GM21619 (cell line): ENCODE data around the gene ALKBH2.

Source experiments
- ATAC-seq: cut with Tn5 transposase; IDR thresholded peaks from one replicate; pipeline ENCODE4 v1.9.1; 2021; ENCODE audit not compliant: unreplicated experiment

The ALKBH2 gene

DNA sequence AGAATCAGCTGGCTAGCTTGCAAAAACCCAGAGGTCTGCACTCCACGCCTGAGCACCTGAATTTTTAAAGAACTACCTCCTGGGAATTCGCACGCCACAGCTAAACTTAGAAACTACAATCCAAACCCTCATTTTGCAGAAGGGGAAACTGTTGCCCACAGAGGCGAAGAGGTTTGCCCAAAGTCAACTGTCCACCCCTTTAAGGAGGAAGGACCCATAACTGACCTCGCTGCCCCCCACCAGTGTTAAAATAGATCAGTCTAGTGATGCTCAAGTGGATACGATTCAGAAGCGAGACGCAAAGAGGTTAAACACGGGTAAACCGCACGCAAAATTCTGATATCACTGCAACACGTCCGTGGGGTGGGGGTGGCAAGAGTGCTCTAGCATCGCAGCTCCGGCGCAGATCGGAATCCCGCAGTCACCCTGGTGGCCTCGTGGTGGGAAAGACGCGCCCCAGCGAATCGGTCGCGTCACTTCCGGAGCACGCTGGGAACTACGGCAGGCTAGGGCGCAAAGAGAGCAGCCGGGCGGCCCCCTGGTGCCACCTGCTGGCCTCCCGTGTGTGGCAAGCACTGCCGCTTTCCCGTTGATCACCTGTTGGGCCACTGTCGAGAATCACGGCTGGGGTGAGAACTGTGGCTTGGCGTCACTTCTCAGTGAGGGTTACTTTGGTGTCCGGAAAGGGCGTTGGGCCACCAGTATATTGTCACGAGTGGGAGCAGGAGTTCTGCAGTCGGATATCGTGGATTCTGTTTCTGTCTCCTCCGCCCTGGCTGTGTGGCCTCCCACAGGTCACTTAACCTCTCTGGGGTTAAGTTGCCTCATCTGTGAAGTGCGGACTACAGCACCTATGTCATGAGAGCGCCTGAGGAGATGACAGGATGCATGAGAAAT is at the start of gene ALKBH2:
ALKBH2 (minus strand) TSS at position 451 of the 897 bp plus-strand sequence. CDS start 686 bp downstream, outside the sequence.
- ATAC-seq, result peak; percentile 54

DNA sequence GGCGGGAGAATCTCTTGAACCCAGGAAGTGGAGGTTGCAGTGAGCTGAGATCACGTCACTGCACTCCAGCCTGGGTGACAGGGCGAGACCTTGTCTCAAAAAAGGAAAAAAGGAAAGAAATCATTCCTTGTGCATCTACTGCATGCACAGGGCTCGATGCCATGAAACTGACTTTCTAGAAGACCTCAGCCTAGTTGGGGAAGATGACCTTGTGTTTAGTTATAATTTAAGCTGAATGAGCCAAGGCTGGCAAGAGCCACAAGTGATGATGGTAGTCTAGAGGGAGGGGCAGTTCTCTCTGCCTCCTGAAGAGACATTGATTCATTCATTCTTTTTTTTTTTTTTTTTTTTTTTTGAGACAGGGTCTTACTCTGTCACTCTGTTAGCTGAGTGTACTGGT is 47.3 kb upstream of the ALKBH2 start:
- ATAC-seq, result no peak

DNA sequence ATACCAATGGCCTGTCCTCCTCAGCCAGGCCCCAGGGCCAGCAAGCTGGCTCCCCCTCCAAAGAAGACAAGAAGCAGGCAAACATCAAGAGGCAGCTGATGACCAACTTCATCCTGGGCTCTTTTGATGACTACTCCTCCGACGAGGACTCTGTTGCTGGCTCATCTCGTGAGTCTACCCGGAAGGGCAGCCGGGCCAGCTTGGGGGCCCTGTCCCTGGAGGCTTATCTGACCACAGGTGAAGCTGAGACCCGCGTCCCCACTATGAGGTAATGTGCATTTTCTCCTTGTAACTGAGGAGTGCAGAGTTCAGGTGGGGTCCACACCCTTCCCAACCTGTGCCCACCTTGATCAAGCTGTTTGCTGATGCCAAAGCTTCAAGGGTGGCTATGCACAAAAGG is 46.5 kb upstream of the ALKBH2 start:
- ATAC-seq, result no peak

- ATAC-seq, result no peak
Observed at GRCh38 chr12:109139360-109139759, 46.1 kb upstream of the ALKBH2 start.

GRCh38 chr12:109137055-109137454 is 43.8 kb upstream of the ALKBH2 start:
- ATAC-seq, result no peak

DNA sequence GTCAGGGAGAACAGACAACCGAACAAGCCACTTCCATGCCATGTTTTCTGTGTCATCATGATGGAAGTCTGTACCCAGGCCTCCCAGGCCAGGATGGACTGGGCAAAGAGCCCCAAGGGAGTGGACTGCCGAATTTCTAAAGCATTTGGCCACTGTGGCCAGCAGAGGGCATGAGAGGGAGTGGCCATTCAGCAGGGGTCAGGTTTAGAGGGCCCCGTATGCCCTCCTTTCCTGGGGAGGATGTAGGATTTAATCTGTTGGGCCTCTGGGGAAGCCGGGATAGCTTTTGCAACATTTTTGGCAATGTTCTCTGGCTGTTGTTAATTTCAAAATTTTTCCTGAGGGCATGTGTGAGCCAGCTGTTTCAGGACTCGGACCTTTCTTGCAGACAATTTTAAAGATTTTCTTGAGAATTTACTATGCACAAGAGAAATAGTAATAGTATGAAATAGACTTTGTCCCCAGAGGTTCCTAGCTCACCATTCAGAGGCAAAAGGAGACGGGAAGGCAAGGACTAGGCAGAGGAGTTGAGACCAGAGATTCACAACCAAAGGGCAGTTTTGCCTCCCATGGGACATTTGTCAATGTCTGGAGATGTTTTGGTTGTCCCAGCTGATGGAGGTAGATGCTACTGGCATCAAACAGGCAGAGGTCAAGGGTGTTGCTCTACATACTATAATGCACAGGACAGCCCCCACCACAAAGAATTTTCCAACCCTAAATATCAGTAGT is 41.1 kb upstream of the ALKBH2 start:
- ATAC-seq, result no peak

DNA sequence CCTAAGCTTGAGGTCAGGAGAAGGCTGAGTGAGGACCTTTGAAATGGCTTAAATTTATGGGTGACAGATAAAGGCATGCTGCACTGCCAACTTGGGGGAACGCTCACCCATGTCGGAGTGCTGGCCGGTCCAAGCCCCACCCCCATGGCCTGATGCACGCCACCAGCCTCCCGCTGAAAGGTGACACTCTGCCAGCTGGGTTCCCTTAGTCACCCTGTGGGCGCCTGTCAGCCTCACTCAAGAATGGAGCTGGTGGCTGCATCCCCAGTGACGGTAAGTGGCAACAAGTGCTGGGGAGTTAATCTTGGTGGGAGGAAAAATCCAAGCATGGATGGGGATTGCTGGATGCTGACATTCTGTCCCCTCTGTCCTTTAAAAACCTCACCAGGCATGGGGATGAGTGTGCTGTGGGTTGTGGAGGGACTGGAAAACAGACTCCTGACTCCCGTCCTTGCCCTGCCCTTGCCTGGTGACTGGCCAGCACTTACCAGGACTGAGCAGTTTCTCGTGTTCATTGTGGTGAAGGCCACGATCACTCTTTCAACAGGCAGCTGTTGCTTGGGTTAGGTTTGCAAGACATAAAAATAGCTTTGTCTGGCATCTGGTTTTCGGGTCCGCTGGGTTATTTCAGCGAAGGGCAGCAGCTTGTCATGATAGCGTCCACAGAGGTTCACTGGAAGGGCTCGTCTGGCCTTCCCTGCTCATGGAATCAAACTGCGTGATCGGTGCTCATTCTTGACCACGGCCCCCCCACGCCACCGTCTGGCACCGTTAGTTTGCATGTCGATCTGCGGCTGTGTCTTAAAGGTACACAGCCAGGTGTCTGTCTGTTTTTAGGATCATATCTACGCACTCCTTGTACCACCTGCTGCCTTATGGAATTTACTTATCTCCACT is 38.1 kb upstream of the ALKBH2 start:
- ATAC-seq, result no peak

GRCh38 chr12:109130297-109131153 is 37.3 kb upstream of the ALKBH2 start:
- no peak for ATAC-seq

DNA sequence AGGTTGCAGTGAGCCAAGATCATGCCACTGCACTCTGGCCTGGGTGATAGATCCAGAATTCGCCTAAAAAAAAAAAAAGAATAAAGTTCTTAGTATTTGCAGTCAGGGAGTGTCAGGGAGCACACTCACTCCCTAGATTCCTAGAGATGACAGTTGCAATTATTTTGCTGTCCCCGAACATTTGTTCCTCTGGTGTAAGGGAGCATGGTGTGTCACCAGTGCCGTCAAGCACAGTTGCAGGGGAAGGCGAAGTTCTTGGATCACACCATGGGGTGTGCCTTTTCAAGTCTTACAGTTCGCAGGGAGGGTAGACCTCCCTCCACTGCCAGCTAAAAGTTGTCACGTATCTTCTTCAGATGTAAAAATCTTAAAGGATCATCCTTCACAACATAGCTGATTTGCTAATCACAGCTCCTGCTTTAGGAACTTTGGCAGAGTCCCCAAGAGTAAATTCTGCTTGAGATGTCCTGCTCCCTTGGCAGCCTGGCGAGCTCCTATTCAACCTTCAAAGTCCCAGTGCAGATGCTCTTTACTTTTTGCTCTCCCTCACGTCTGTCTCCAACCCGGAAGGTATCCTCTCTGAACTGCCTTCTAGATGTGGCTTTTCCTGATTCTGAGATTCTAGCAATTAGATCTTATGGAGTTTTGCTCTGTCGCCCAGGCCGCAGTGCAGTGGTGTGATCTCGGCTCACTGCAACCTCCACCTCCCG is 34.4 kb upstream of the ALKBH2 start:
- no peak for ATAC-seq

- no peak for ATAC-seq
Observed at GRCh38 chr12:109126784-109127183, 33.5 kb upstream of the ALKBH2 start.

DNA sequence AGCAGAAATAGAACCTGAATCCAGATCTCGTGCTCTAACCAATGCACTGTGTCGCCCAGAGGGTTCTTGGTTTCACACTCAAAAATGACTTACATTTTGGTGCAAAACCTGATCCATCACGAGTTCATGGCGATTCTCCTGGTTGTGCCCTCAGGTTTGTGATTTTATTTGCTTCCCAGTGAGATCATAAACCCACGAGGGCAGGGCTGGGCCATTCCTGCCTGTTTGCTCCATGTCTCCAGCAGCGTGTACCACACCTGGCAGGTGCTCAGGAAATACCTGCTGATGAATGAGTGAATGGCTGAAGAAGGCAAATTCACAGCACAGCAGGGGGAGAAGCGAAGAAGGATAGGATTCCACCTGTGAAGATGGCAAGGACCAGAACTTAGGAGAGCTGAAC is 32.5 kb upstream of the ALKBH2 start:
- no peak for ATAC-seq

DNA sequence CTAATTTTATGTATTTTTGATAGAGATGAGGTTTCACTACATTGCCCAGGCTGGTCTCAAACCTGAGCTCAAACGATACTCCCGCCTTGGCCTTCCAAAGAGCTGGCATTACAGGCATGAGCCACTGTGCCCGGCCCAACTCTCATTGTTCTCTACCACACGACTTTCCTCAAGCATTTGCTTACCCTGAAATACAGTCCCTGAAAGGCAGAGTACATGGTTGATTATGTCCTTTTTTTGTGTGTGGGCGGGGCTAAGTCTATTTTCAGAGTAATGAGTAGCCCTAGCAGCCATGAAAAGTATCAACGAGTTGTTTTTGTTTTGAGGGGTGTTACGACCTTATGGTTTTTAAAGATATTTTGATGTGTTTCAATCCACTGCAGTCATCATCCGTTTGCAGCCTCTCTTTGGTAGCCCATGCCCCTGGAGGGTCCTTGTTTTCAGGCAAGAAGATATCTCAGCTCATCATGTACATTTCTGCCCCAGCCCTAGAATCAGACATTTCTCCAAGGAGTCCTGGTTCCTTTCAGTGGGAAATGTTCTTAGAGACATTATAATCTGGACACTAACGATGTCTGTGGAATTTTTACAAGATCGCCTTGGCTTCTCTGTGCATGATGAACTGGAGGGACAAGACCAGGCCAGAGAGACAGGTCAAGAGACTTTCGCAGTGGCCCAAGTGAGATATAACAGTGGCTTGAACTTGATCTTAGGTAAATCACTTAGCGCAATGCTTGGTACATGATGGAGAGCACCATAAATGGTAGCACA is 31.8 kb upstream of the ALKBH2 start:
- ATAC-seq, result no peak

DNA sequence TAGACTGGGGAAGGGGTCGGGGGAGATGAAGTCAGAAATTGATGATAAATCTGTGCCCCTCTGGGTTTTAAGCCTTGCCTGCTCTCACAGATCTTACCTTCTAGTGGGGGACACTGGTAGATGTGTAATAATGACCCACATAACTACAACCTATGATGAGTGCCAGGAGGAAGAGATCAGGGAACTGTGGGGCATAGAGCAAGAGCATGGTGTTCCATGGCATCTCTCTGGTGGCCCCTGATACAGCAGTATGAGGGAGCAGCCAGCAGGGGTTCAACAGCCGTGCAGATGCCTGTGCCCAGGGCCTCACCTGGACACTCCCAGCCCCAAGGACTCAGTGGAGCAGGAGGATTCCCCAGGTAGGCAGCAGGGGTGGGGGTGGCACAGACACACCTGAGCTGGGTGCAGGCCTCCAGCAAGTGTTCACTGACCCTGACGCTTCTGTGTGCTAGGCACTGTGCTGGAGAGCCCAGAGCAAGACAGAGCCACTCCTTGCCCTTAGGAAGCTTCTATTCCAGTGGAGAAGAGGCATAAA is 28.1 kb upstream of the ALKBH2 start:
- no peak for ATAC-seq

- no peak for ATAC-seq
Observed at GRCh38 chr12:109120557-109120956, 27.3 kb upstream of the ALKBH2 start.

DNA sequence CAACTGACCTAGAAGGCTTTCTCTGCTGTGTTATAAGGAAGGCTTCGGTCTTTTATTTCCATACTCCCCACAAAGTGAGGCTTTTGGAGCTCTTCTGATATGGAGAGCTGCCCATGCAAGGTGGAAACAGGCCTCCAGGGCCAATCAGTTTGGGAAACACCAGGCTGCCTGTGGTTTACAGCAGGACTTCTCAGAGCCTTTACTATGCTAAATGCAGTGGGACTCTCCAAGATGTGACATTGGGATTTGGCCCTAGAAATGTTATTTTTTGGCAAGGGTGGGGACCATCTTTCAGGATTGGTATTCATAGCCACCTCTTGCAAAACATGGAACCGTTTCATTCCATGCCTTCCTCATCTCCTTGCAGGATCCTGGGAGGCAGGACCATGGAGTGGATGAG is 26.8 kb upstream of the ALKBH2 start:
- no peak for ATAC-seq

GRCh38 chr12:109116611-109116949 is 23.3 kb upstream of the ALKBH2 start:
- ATAC-seq, result no peak

DNA sequence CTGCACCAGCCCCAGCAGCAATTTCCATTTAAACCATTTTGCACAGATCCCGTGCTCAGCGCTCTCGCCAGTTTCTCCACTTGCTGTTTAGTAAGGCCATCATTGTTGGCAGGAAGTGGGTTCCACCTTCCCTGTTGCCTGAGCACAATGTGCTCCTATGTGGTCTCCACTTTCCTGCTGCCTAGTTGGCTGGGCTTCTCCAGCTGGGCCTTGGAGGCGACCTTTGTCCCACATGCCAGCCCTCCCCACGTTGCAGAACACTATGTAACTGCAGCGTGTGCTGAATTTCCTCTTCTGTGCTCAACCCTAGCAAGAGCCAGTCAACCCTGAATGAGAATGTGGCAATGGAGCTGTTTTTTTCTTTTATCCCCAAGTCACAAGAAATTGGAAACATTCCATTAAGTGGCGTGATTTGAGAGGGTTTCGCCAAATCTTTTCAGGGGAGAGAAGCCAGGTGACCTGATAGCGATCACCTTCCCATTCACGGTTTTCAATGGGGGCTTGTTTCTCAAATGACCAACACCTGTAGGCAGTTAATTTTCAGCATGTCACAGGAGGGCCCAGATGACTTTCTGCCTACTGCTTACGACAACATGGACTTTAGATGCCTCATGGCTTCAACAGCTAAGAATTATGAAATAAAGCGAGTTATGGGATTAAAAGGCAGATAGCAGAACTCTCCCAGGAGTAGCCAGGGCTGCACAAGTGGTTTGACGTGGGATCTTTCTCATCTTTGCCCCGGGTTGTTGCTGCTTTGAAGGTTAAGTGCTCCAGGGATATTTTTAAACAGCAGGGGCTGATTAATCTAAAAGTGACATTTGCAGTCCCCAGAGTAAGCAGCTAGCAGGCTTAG is 22.7 kb upstream of the ALKBH2 start, which contains the start of gene ACACB:
ACACB (plus strand) TSS at position 830 of the 853 bp plus-strand sequence. CDS start 22,819 bp downstream, outside the sequence.
- no peak for ATAC-seq

- ATAC-seq, result no peak
Observed at GRCh38 chr12:109115404-109115757, 22.1 kb upstream of the ALKBH2 start.
